Tibial artery (tissue), 4 donors: ENCODE measurements around the gene PPP3R2.

Experiments
- DNase-seq, 2 donors: peaks; one replicate each; pipeline ENCODE4 v3.0.0-alpha.2; 2019
- H3K27ac ChIP-seq, 2 donors: fragments of 200-600 bp; sonication (generic) in 1 of 2; 1 replicate in 1 of 2; 2 replicates in 1 of 2; pipeline ENCODE4 v1.5.1; 2018 to 2019; ENCODE audit warnings: mild to moderate bottlenecking in 1 of 2
- H3K27me3 ChIP-seq, 2 donors: fragments of 200-600 bp; sonication (generic) in 1 of 2; one replicate each; pipeline versions ENCODE4 v1.5.1 to v1.6.0; 2016 to 2019
- H3K36me3 ChIP-seq, 3 donors: fragments of 200-600 bp; sonication (generic) in 2 of 3; one replicate each; pipeline ENCODE4 v1.5.1; 2016 to 2019; ENCODE audit warnings: mild to moderate bottlenecking in 2 of 3
- H3K4me1 ChIP-seq, 4 donors: fragments of 200-600 bp; sonication (generic) in 2 of 4; 1 replicate in 3 of 4; 2 replicates in 1 of 4; pipeline ENCODE4 v1.5.1; 2016 to 2019
- H3K4me3 ChIP-seq, 2 donors: fragments of 200-600 bp; sonication (generic) in 1 of 2; 1 replicate in 1 of 2; 2 replicates in 1 of 2; pipeline ENCODE4 v1.5.1; 2018 to 2019; ENCODE audit warnings: mild to moderate bottlenecking in 2 of 2
- H3K9me3 ChIP-seq, 3 donors: fragments of 200-600 bp; sonication (generic) in 1 of 3; one replicate each; pipeline ENCODE4 v1.5.1; 2016 to 2019
- CTCF ChIP-seq, 2 experiments: fragments of 200-600 bp in 1 of 2; fragments of 450-650 bp in 1 of 2; IDR thresholded peaks; one replicate each; pipeline ENCODE4 v1.5.1; 2017 to 2019; ENCODE audit warnings: antibody characterized with exemption in 2 of 2, mild to moderate bottlenecking in 1 of 2, moderate library complexity in 1 of 2
- intact Hi-C: fragments of 100-400 bp; cut with DNase I; formaldehyde crosslinking; loops from one replicate; pipeline ENCODE4 v1.15.0; 2023; ENCODE audit warnings: low total_unique reads

PPP3R2 gene

GRCh38 chr9:101626295-101626694 is 31.5 kb upstream of the PPP3R2 start:
- Histone ChIP-seq H3K27me3 (peaks cover 0 to 2% of the 10 kb centered on the region in 2 donors), H3K36me3 (no peaks in the 10 kb centered on the region), H3K9me3 (no peaks in the 10 kb centered on the region), H3K4me3 (no peak overlapping the region), H3K4me1 (no peaks in the 10 kb centered on the region), H3K27ac (no peak overlapping the region)
- intact Hi-C loops, result no loop called here
- TF ChIP-seq CTCF (IDR thresholded peaks at IDR 0.05), result no peak
- DNase-seq, result no peak

- TF ChIP-seq CTCF (IDR thresholded peaks at IDR 0.05), result no peak
- Histone ChIP-seq H3K27ac (no peak overlapping the region), H3K4me3 (no peak overlapping the region), H3K27me3 (peaks cover 0 to 2% of the 10 kb centered on the region in 2 donors), H3K4me1 (no peaks in the 10 kb centered on the region), H3K9me3 (no peaks in the 10 kb centered on the region), H3K36me3 (no peaks in the 10 kb centered on the region)
- no peak for DNase-seq
- intact Hi-C loops, result no loop called here
These were observed 31.1 kb upstream of the PPP3R2 start for GRCh38 chr9:101625876-101626275.

- H3K27ac ChIP-seq, result no peak overlapping the region
- H3K4me1 ChIP-seq, result no peaks in the 10 kb centered on the region
- no peaks in the 10 kb centered on the region for H3K36me3 ChIP-seq
- no peak for TF ChIP-seq CTCF (IDR thresholded peaks at IDR 0.05)
- H3K4me3 ChIP-seq, result no peak overlapping the region
- intact Hi-C loops, result no loop called here
- H3K9me3 ChIP-seq, result no peaks in the 10 kb centered on the region
- no peak for DNase-seq
- peaks cover 0 to 2% of the 10 kb centered on the region in 2 donors for H3K27me3 ChIP-seq
These were observed 25.7 kb upstream of the PPP3R2 start for GRCh38 chr9:101620452-101620851.

- Histone ChIP-seq H3K27me3 (peaks cover 0 to 2% of the 10 kb centered on the region in 2 donors), H3K36me3 (no peaks in the 10 kb centered on the region), H3K4me1 (no peaks in the 10 kb centered on the region), H3K27ac (no peak overlapping the region), H3K9me3 (no peaks in the 10 kb centered on the region), H3K4me3 (no peak overlapping the region)
- no peak for DNase-seq
- TF ChIP-seq CTCF (IDR thresholded peaks at IDR 0.05), result no peak
- intact Hi-C loops, result no loop called here
These were observed 23.9 kb upstream of the PPP3R2 start for GRCh38 chr9:101618698-101619097.

- peaks cover 0 to 5% (median 0%) of the 10 kb centered on the region in 4 donors for H3K4me1 ChIP-seq
- no peak for DNase-seq
- no peaks in the 10 kb centered on the region for H3K36me3 ChIP-seq
- intact Hi-C loops, result no loop called here
- H3K4me3 ChIP-seq, result no peak overlapping the region
- no peaks in the 10 kb centered on the region for H3K27me3 ChIP-seq
- no peak for TF ChIP-seq CTCF (IDR thresholded peaks at IDR 0.05)
- H3K27ac ChIP-seq, result no peak overlapping the region
- no peaks in the 10 kb centered on the region for H3K9me3 ChIP-seq
These were observed 10.8 kb upstream of the PPP3R2 start for GRCh38 chr9:101605547-101605946.

GRCh38 chr9:101604296-101604695 is 9.5 kb upstream of the PPP3R2 start:
- DNase-seq, result no peak
- intact Hi-C loops, result no loop called here
- H3K4me3 ChIP-seq, result no peak overlapping the region
- no peaks in the 10 kb centered on the region for H3K9me3 ChIP-seq
- no peak overlapping the region for H3K27ac ChIP-seq
- H3K4me1 ChIP-seq, result peaks cover 0 to 5% (median 0%) of the 10 kb centered on the region in 4 donors
- no peaks in the 10 kb centered on the region for H3K36me3 ChIP-seq
- H3K27me3 ChIP-seq, result no peaks in the 10 kb centered on the region
- no peak for TF ChIP-seq CTCF (IDR thresholded peaks at IDR 0.05)
